Activated naive CD8-positive, alpha-beta T cell treated with anti-CD3 and anti-CD28 coated beads, Interleukin-2, amount 50 U/mL, for 24 hours (primary cell): ENCODE data around the gene OR2G3.

Experiments used
- ATAC-seq: fragments of 150-1000 bp; cut with Tn5 transposase; one replicate; pipeline ENCODE4 v1.10.0; 2021
- DNase-seq: peaks from one replicate; pipeline ENCODE4 v3.0.0; 2021
- H3K27ac Mint-ChIP-seq: one replicate; pipeline ENCODE4 v1.8.0; 2021; ENCODE audit warnings: mild to moderate bottlenecking, mixed read lengths
- H3K27me3 Mint-ChIP-seq: one replicate; pipeline ENCODE4 v1.8.0; 2021; ENCODE audit warnings: mixed read lengths
- H3K36me3 Mint-ChIP-seq: one replicate; pipeline ENCODE4 v1.8.0; 2021; ENCODE audit warnings: low read depth, mixed read lengths
- H3K4me1 Mint-ChIP-seq: one replicate; pipeline ENCODE4 v1.8.0; 2021; ENCODE audit warnings: mixed read lengths
- H3K4me3 Mint-ChIP-seq: one replicate; pipeline ENCODE4 v1.8.0; 2021; ENCODE audit warnings: mild to moderate bottlenecking, moderate library complexity, mixed read lengths
- H3K9me3 Mint-ChIP-seq: one replicate; pipeline ENCODE4 v1.8.0; 2021; ENCODE audit warnings: mixed read lengths

OR2G3 gene

DNA sequence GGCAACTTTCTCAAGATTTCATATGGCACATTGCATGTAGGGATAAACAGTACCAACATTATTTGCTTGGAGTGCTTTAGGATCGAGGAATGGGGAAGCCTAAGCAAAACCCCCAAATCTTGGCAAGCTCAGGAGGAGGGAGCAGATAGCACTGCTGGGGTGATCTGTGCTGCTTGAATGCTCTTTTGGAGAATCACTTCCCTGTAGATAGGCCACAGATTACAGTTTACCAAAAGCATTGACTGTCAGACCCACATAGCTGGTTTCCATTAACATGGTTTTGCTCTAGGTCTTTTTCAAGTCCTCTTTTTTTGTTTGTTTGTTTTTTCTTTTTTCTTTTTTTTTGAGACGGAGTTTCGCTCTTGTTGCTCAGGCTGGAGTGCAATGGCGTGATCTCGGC is 37.4 kb downstream of the OR2G3 start:
- no peak for ATAC-seq
- peaks cover 2% of the 10 kb centered on the region for H3K36me3 Mint-ChIP-seq
- peaks cover 20% of the 10 kb centered on the region for H3K27me3 Mint-ChIP-seq
- H3K4me3 Mint-ChIP-seq = no peak overlapping the region
- peaks cover 4% of the 10 kb centered on the region for H3K4me1 Mint-ChIP-seq
- H3K9me3 Mint-ChIP-seq = peaks cover 8% of the 10 kb centered on the region
- DNase-seq = no peak
- no peak overlapping the region for H3K27ac Mint-ChIP-seq

DNA sequence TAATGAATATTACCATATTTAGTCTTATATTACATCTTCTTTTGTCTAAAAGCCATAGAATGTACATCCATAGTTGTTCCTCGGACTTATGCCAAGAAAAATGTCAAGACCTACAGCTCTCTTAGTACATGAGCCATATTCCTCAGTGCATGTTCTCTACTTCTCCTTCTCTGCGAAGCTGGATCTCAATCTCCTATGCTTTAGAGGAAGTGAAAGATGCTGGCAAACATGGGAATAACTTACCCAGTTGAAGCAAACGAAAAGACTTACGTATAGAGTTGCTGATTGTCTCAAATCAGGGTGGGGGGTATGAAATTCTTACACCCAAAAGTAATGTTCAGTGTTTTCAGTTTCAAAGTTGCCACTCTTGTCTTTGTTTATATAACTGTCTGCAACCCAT is 41.5 kb downstream of the OR2G3 start:
- no peak overlapping the region for H3K4me3 Mint-ChIP-seq
- H3K36me3 Mint-ChIP-seq = no peaks in the 10 kb centered on the region
- no peaks in the 10 kb centered on the region for H3K4me1 Mint-ChIP-seq
- H3K27me3 Mint-ChIP-seq = no peaks in the 10 kb centered on the region
- DNase-seq (no peak), ATAC-seq (no peak)
- no peaks in the 10 kb centered on the region for H3K9me3 Mint-ChIP-seq
- no peak overlapping the region for H3K27ac Mint-ChIP-seq

DNA sequence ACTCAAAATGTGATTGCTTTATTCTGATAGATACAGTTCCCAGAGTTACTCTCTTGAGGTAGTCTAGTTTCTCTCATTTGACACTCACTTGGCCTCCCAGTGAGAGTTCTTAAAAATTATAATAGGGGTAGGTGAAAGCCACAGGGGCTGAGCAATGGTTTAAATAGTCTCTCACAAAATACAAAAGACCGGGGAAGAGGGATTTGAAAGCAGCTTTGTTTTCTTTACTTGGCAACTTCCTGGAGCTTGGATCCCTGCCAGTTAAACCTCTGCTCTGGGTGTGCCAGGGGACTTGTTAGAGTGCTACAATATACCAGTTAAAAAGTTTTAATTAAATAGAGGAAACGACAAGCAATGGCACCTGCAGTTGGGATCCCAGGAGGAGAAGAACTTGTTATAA is 42.5 kb downstream of the OR2G3 start:
- Mint-ChIP-seq H3K4me1 (no peaks in the 10 kb centered on the region), H3K27ac (no peak overlapping the region), H3K36me3 (no peaks in the 10 kb centered on the region), H3K9me3 (no peaks in the 10 kb centered on the region), H3K27me3 (no peaks in the 10 kb centered on the region), H3K4me3 (no peak overlapping the region)
- DNase-seq (no peak), ATAC-seq (no peak)

DNA sequence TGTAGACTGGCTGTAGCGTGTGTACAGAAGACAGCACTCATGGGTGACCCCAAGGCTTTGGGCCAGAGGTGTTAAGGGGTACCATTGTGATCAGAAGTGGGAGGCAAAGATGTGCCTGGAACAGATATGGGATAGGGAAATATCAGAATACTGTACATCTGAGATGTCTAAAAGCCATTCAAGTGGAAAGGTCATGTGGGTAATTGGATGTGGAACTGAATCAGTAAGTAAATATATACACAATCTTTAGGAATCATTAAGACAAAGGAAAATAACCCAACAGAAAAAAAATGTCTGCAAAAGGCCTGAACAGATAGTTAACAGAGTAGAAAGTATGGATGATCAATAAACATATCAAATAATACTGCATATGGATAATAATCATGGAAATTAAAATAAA is 47.7 kb downstream of the OR2G3 start:
- Mint-ChIP-seq H3K27me3 (no peaks in the 10 kb centered on the region), H3K4me3 (no peak overlapping the region), H3K9me3 (no peaks in the 10 kb centered on the region), H3K27ac (no peak overlapping the region), H3K4me1 (no peaks in the 10 kb centered on the region), H3K36me3 (no peaks in the 10 kb centered on the region)
- DNase-seq = no peak
- ATAC-seq = no peak
